B cell (primary cell): ENCODE measurements around the gene OCA2. TPM values are rescaled to one million over a fixed set of nuclear protein-coding genes. Genes with fewer than 3 reads are reported as not detected.

ENCODE experiments used
- ATAC-seq: fragments of 200-7000 bp; cut with Tn5 transposase; one replicate; pipeline ENCODE4 v1.10.0; 2021; ENCODE audit warnings: low read depth, mild to moderate bottlenecking, moderate number of reproducible peaks, moderate library complexity
- CTCF ChIA-PET: fragments of 350-600 bp; sonication (Branson Sonifier 250); formaldehyde crosslinking; loops from one replicate; lab custom pipeline; 2021; ENCODE audit warnings: antibody characterized with exemption, inconsistent platforms; lab: Charles Lee
- POLR2A ChIA-PET: fragments of 350-600 bp; sonication (Branson Sonifier 250); formaldehyde crosslinking; loops from one replicate; lab custom pipeline; 2021; ENCODE audit warnings: antibody characterized with exemption; lab: Charles Lee
- DNase-seq: peaks from one replicate; pipeline ENCODE4 v3.0.0; 2013
- H2AFZ ChIP-seq: 2 replicates; pipeline ENCODE4 v1.6.1; 2012; ENCODE audit warnings: mild to moderate bottlenecking, low read depth, low read length; ENCODE audit not compliant: insufficient read depth, poor library complexity, severe bottlenecking
- H3K27ac ChIP-seq, 2 donors: 1 replicate in 1 of 2; 2 replicates in 1 of 2; pipeline ENCODE4 v1.5.1; 2012 to 2013; ENCODE audit warnings: low read length in 2 of 2, mild to moderate bottlenecking in 2 of 2, moderate library complexity in 1 of 2
- H3K27me3 ChIP-seq, 4 experiments: fragments of 200-600 bp in 1 of 4; sonication (generic) in 1 of 4; replicated peaks in 1 of 4; 1 replicate in 2 of 4; 2 replicates in 2 of 4; pipeline versions ENCODE4 v1.6.1 to v1.7.0; 2013 to 2016; ENCODE audit warnings: low read length in 3 of 4, mild to moderate bottlenecking in 2 of 4, mixed read lengths in 1 of 4, moderate library complexity in 1 of 4; ENCODE audit not compliant: insufficient read depth in 4 of 4, control insufficient read depth in 3 of 4; ENCODE audit errors: control extremely low read depth in 1 of 4
- H3K36me3 ChIP-seq, 2 experiments: replicated peaks in 1 of 2; 1 replicate in 1 of 2; 2 replicates in 1 of 2; pipeline versions ENCODE4 v1.6.1 to v1.7.1; 2013; ENCODE audit warnings: low read length in 1 of 2; ENCODE audit not compliant: insufficient read depth in 2 of 2, control insufficient read depth in 1 of 2; ENCODE audit errors: control extremely low read depth in 1 of 2, extremely low read depth in 1 of 2
- H3K4me1 ChIP-seq, 2 donors: fragments of 200-600 bp in 1 of 2; sonication (generic) in 1 of 2; 1 replicate in 1 of 2; 2 replicates in 1 of 2; pipeline versions ENCODE4 v1.5.1 to v1.6.1; 2013 to 2017; ENCODE audit warnings: low read length in 2 of 2; ENCODE audit not compliant: control insufficient read depth in 2 of 2, insufficient read depth in 2 of 2
- H3K4me2 ChIP-seq: replicated peaks from 2 replicates; pipeline ENCODE3; 2012; ENCODE audit warnings: mild to moderate bottlenecking, low read depth, low read length; ENCODE audit not compliant: poor library complexity, severe bottlenecking
- H3K4me3 ChIP-seq, 5 experiments: fragments of 200-600 bp in 1 of 5; sonication (generic) in 1 of 5; 1 replicate in 3 of 5; 2 replicates in 2 of 5; pipeline versions ENCODE4 v1.5.1 to v1.7.0; 2011 to 2016; ENCODE audit warnings: low read length in 4 of 5, mild to moderate bottlenecking in 4 of 5, low read depth in 2 of 5, control low read depth in 1 of 5, moderate library complexity in 1 of 5; ENCODE audit not compliant: insufficient read depth in 1 of 5; ENCODE audit errors: control extremely low read depth in 1 of 5, extremely low read depth in 1 of 5
- H3K79me2 ChIP-seq: fragments of 200-600 bp; sonication (generic); one replicate; pipeline ENCODE4 v1.6.0; 2016; ENCODE audit warnings: low read length; ENCODE audit not compliant: control insufficient read depth, insufficient read depth
- H3K9ac ChIP-seq: fragments of 200-600 bp; sonication (generic); 2 replicates; pipeline ENCODE4 v1.6.1; 2017; ENCODE audit warnings: mild to moderate bottlenecking, low read length, moderate library complexity
- H3K9me3 ChIP-seq, 3 donors: one replicate each; pipeline versions ENCODE4 v1.6.1 to v1.7.1; 2013; ENCODE audit warnings: low read length in 2 of 3; ENCODE audit not compliant: control insufficient read depth in 2 of 3, insufficient read depth in 1 of 3; ENCODE audit errors: control extremely low read depth in 1 of 3
- H4K20me1 ChIP-seq: 2 replicates; pipeline ENCODE4 v1.6.0; 2012; ENCODE audit warnings: mild to moderate bottlenecking, low read length; ENCODE audit not compliant: insufficient read depth, control insufficient read depth, poor library complexity, severe bottlenecking
- H3K27ac Mint-ChIP-seq: one replicate; pipeline ENCODE4 v1.8.0; 2021; ENCODE audit warnings: mixed read lengths
- H3K27me3 Mint-ChIP-seq: one replicate; pipeline ENCODE4 v1.8.0; 2021; ENCODE audit warnings: mixed read lengths
- H3K4me1 Mint-ChIP-seq: one replicate; pipeline ENCODE4 v1.8.0; 2021; ENCODE audit warnings: mixed read lengths
- H3K4me3 Mint-ChIP-seq: one replicate; pipeline ENCODE4 v1.8.0; 2021; ENCODE audit warnings: mixed read lengths
- H3K9me3 Mint-ChIP-seq: one replicate; pipeline ENCODE4 v1.8.0; 2022; ENCODE audit warnings: mixed read lengths; ENCODE audit not compliant: insufficient read depth
- CTCF ChIP-seq: fragments of 200-600 bp; IDR thresholded peaks from one replicate; pipeline ENCODE4 v1.8.0; 2022; ENCODE audit warnings: antibody characterized with exemption, mild to moderate bottlenecking
- EZH2 ChIP-seq: IDR thresholded peaks from 2 replicates; pipeline ENCODE4 v1.6.1; 2012; ENCODE audit warnings: borderline replicate concordance, low read depth, mild to moderate bottlenecking, moderate library complexity, low read length; ENCODE audit not compliant: insufficient read depth, poor library complexity, severe bottlenecking
- WGBS: methylation state at CpG from one replicate; pipeline ENCODE4 v1.1.5; 2013; ENCODE audit warnings: missing lambda C conversion rate; ENCODE audit not compliant: insufficient coverage; 5-methylcytosine and 5-hydroxymethylcytosine counted together
- intact Hi-C: fragments of 100-400 bp; cut with micrococcal nuclease; formaldehyde crosslinking; loops from one replicate; pipeline ENCODE4 v1.10.0; 2022
- polyA plus RNA-seq: library from polyadenylated mRNA; depleted of rRNA; stranded (reverse); fragments of >200 nt; gene quantifications from 2 replicates; pipeline ENCODE4 v1.2.3, GENCODE V29; 2012
- total RNA-seq, 2 donors: library from RNA; stranded (reverse); fragments of 120-200 nt in 1 of 2; gene quantifications; 1 replicate in 1 of 2; 2 replicates in 1 of 2; pipeline versions ENCODE4 v1.2.3 to v1.2.4, GENCODE V29; 2013 to 2022

OCA2 gene
- total and polyA plus RNA-seq, 2 donors (not counting 1 experiment from before 2014, with no cell fraction given) = 0.12 TPM; not detected in 1

DNA sequence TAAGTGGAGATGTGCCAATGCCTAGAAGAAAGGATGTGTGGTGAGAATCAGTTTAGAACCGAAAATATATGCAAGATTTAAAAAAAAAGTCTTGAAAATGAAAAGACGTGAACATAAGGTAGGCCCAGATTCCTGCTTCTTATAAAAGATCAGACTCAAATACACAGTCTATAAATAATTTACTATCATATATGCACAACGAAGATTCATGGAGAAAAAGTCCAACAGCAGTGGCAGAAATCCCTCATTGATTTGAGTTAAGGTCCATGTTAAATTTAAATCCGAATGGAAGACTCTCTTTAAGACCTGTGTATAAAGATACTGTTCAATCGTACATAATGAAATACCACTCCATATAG, 227.2 kb downstream of the OCA2 start:
- no peaks in the 10 kb centered on the region for H3K9me3 ChIP-seq
- intact Hi-C loops = no loop called here
- Mint-ChIP-seq H3K4me3 (no peak overlapping the region), H3K9me3 (no peaks in the 10 kb centered on the region), H3K4me1 (no peaks in the 10 kb centered on the region), H3K27me3 (no peaks in the 10 kb centered on the region), H3K27ac (no peak overlapping the region)
- TF ChIP-seq EZH2 (no peak), CTCF (no peak)
- CTCF ChIA-PET = no interaction called here
- H3K9ac ChIP-seq = no peak overlapping the region
- no peak overlapping the region for H3K27ac ChIP-seq
- H2AFZ ChIP-seq = no peak overlapping the region
- POLR2A ChIA-PET = no interaction called here
- no peaks in the 10 kb centered on the region for H3K36me3 ChIP-seq
- H3K27me3 ChIP-seq = no peaks in the 10 kb centered on the region
- no peaks in the 10 kb centered on the region for H3K4me1 ChIP-seq
- no peak overlapping the region for H3K4me3 ChIP-seq
- H3K79me2 ChIP-seq = no peaks in the 10 kb centered on the region
- WGBS = no CpG with 5 or more reads among the region's 5 CpGs
- ATAC-seq = no peak
- H3K4me2 ChIP-seq = no peak overlapping the region
- no peaks in the 10 kb centered on the region for H4K20me1 ChIP-seq
- DNase-seq = no peak

- ChIA-PET CTCF (no interaction called here), POLR2A (no interaction called here)
- no peaks in the 10 kb centered on the region for H3K27me3 ChIP-seq
- H3K4me1 ChIP-seq = no peaks in the 10 kb centered on the region
- no peak for TF ChIP-seq EZH2
- no peak for TF ChIP-seq CTCF
- no peak overlapping the region for H3K4me3 Mint-ChIP-seq
- H3K4me2 ChIP-seq = no peak overlapping the region
- no peak overlapping the region for H3K4me3 ChIP-seq
- H4K20me1 ChIP-seq = no peaks in the 10 kb centered on the region
- H3K9ac ChIP-seq = no peak overlapping the region
- ATAC-seq (no peak), DNase-seq (no peak)
- no peaks in the 10 kb centered on the region for H3K27me3 Mint-ChIP-seq
- intact Hi-C loops = no loop called here
- 87% methylated on average over 15 of the region's 16 CpGs for WGBS
- H3K9me3 ChIP-seq = no peaks in the 10 kb centered on the region
- no peak overlapping the region for H2AFZ ChIP-seq
- H3K36me3 ChIP-seq = no peaks in the 10 kb centered on the region
- no peak overlapping the region for H3K27ac Mint-ChIP-seq
- no peaks in the 10 kb centered on the region for H3K4me1 Mint-ChIP-seq
- no peak overlapping the region for H3K27ac ChIP-seq
- no peaks in the 10 kb centered on the region for H3K9me3 Mint-ChIP-seq
- H3K79me2 ChIP-seq = no peaks in the 10 kb centered on the region
These were observed 227.8 kb downstream of the OCA2 start for GRCh38 chr15:27871078-27871901.
